Osteocyte (in vitro differentiated cells): Measurements from ENCODE around the gene TSPYL4. TPM values are rescaled to one million over a fixed set of nuclear protein-coding genes. Genes with fewer than 3 reads are reported as not detected.
A peak's percentile ranks its signal among the peaks of the same experiment; 100 is the strongest.

Experiments
- DNase-seq: peaks from one replicate; pipeline ENCODE4 v3.0.0; 2021; ENCODE audit warnings: mixed read lengths; ENCODE audit not compliant: unreplicated experiment; ENCODE audit errors: extremely low spot score
- H3K27ac Mint-ChIP-seq: one replicate; pipeline ENCODE4 v1.8.0; 2021; ENCODE audit warnings: mild to moderate bottlenecking, mixed read lengths; ENCODE audit not compliant: unreplicated experiment
- H3K27me3 Mint-ChIP-seq: one replicate; pipeline ENCODE4 v1.8.0; 2021; ENCODE audit warnings: mixed read lengths; ENCODE audit not compliant: unreplicated experiment
- H3K36me3 Mint-ChIP-seq: one replicate; pipeline ENCODE4 v1.8.0; 2021; ENCODE audit warnings: mixed read lengths; ENCODE audit not compliant: unreplicated experiment
- H3K4me1 Mint-ChIP-seq: one replicate; pipeline ENCODE4 v1.8.0; 2021; ENCODE audit warnings: mixed read lengths; ENCODE audit not compliant: unreplicated experiment
- H3K4me3 Mint-ChIP-seq: one replicate; pipeline ENCODE4 v1.8.0; 2021; ENCODE audit warnings: mild to moderate bottlenecking, moderate library complexity, mixed read lengths; ENCODE audit not compliant: unreplicated experiment
- H3K9me3 Mint-ChIP-seq: one replicate; pipeline ENCODE4 v1.8.0; 2021; ENCODE audit warnings: mixed read lengths; ENCODE audit not compliant: unreplicated experiment
- CTCF ChIP-seq: fragments of 200-600 bp; sonication (generic); IDR thresholded peaks from 2 replicates; pipeline ENCODE4 v1.5.0; 2021; ENCODE audit warnings: antibody characterized with exemption, mild to moderate bottlenecking, moderate library complexity
- total RNA-seq: library from RNA; stranded (reverse); gene quantifications from 2 replicates; pipeline ENCODE4 v1.2.1, GENCODE V29; 2021

TSPYL4 gene
- total RNA-seq, 1 donor from 2014 or later, result 32.6 TPM

GRCh38 chr6:116292553-116292952, 38.7 kb upstream of the TSPYL4 start:
- TF ChIP-seq CTCF, result no peak
- no peak for DNase-seq
- Mint-ChIP-seq H3K4me1 (no peaks in the 10 kb centered on the region), H3K27me3 (no peaks in the 10 kb centered on the region), H3K27ac (no peak overlapping the region), H3K9me3 (peaks cover 4% of the 10 kb centered on the region), H3K4me3 (no peak overlapping the region), H3K36me3 (no peaks in the 10 kb centered on the region)

GRCh38 chr6:116291701-116292396, 38.0 kb upstream of the TSPYL4 start:
- no peaks in the 10 kb centered on the region for H3K36me3 Mint-ChIP-seq
- no peak for TF ChIP-seq CTCF
- H3K4me1 Mint-ChIP-seq, result no peaks in the 10 kb centered on the region
- H3K27ac Mint-ChIP-seq, result no peak overlapping the region
- H3K27me3 Mint-ChIP-seq, result no peaks in the 10 kb centered on the region
- DNase-seq, result no peak
- H3K4me3 Mint-ChIP-seq, result no peak overlapping the region
- no peaks in the 10 kb centered on the region for H3K9me3 Mint-ChIP-seq

- H3K36me3 Mint-ChIP-seq, result no peaks in the 10 kb centered on the region
- H3K4me1 Mint-ChIP-seq, result no peaks in the 10 kb centered on the region
- H3K9me3 Mint-ChIP-seq, result no peaks in the 10 kb centered on the region
These were observed 36.9 kb upstream of the TSPYL4 start for GRCh38 chr6:116290799-116291198.

GRCh38 chr6:116289876-116290275, 36.0 kb upstream of the TSPYL4 start:
- no peaks in the 10 kb centered on the region for H3K4me1 Mint-ChIP-seq
- TF ChIP-seq CTCF, result no peak
- no peak overlapping the region for H3K4me3 Mint-ChIP-seq
- H3K27me3 Mint-ChIP-seq, result no peaks in the 10 kb centered on the region
- H3K9me3 Mint-ChIP-seq, result no peaks in the 10 kb centered on the region
- no peak overlapping the region for H3K27ac Mint-ChIP-seq
- no peak for DNase-seq
- no peaks in the 10 kb centered on the region for H3K36me3 Mint-ChIP-seq

More at GRCh38 chr6:116290799-116291198, 36.9 kb upstream of the TSPYL4 start:
- TF ChIP-seq CTCF, result no peak
- DNase-seq, result no peak
- Mint-ChIP-seq H3K4me3 (no peak overlapping the region), H3K27me3 (no peaks in the 10 kb centered on the region), H3K27ac (no peak overlapping the region)

- Mint-ChIP-seq H3K4me1 (no peaks in the 10 kb centered on the region), H3K36me3 (no peaks in the 10 kb centered on the region), H3K9me3 (no peaks in the 10 kb centered on the region), H3K27ac (no peak overlapping the region), H3K4me3 (no peak overlapping the region), H3K27me3 (no peaks in the 10 kb centered on the region)
- peak; percentile 87 for TF ChIP-seq CTCF
- DNase-seq, result no peak
These were observed 33.9 kb upstream of the TSPYL4 start for GRCh38 chr6:116287689-116288282.
